ENCODE results near the gene FAM98A.
A peak's percentile ranks its signal among the peaks of the same experiment; 100 is the strongest.

FAM98A gene

GRCh38 chr2:33599175-33599942 is at the start of gene FAM98A:
Gene FAM98A (minus strand): TSS chr2:33599299. CDS start chr2:33599221, 78 bp downstream.
- peak; percentile 97 for DNase-seq

GRCh38 chr2:33645861-33646260 is 46.8 kb upstream of the FAM98A start:
- no peak for DNase-seq

- DNase-seq, result no peak
These were observed 45.1 kb upstream of the FAM98A start for GRCh38 chr2:33644215-33644614.

GRCh38 chr2:33636001-33636400 is 36.9 kb upstream of the FAM98A start:
- no peak for DNase-seq

- no peak for DNase-seq
These were observed 35.3 kb upstream of the FAM98A start for GRCh38 chr2:33634261-33634910.

- no peak for DNase-seq
These were observed 34.2 kb upstream of the FAM98A start for GRCh38 chr2:33633315-33633714.

GRCh38 chr2:33632831-33633230 is 33.7 kb upstream of the FAM98A start:
- no peak for DNase-seq

GRCh38 chr2:33628031-33628827 is 29.1 kb upstream of the FAM98A start:
- no peak for DNase-seq

GRCh38 chr2:33619028-33619427 is 19.9 kb upstream of the FAM98A start:
- DNase-seq, result no peak

- no peak for DNase-seq
These were observed 18.9 kb upstream of the FAM98A start for GRCh38 chr2:33617989-33618388.

- no peak for DNase-seq
These were observed 18.3 kb upstream of the FAM98A start for GRCh38 chr2:33617401-33617800.

- no peak for DNase-seq
These were observed 17.8 kb upstream of the FAM98A start for GRCh38 chr2:33616873-33617272.

- no peak for DNase-seq
These were observed 15.1 kb upstream of the FAM98A start for GRCh38 chr2:33614190-33614589.

GRCh38 chr2:33607905-33608304 is 8.8 kb upstream of the FAM98A start:
- DNase-seq, result no peak

- no peak for DNase-seq
These were observed 8.2 kb upstream of the FAM98A start for GRCh38 chr2:33607251-33607721.

GRCh38 chr2:33606622-33607021 is 7.5 kb upstream of the FAM98A start:
- no peak for DNase-seq

GRCh38 chr2:33606100-33606499 is 7.0 kb upstream of the FAM98A start:
- DNase-seq, result no peak

- no peak for DNase-seq
These were observed 6.0 kb upstream of the FAM98A start for GRCh38 chr2:33605056-33605455.

GRCh38 chr2:33603416-33603815 is 4.3 kb upstream of the FAM98A start:
- DNase-seq, result no peak

- DNase-seq, result no peak
These were observed 3.2 kb upstream of the FAM98A start for GRCh38 chr2:33602201-33602830.

GRCh38 chr2:33599943-33600192 is 769 bp upstream of the FAM98A start:
- no peak for DNase-seq

- peak; percentile 35 for DNase-seq
These were observed 431 bp downstream of the FAM98A start for GRCh38 chr2:33598561-33599174.

- no peak for DNase-seq
These were observed 2.1 kb downstream of the FAM98A start for GRCh38 chr2:33597026-33597425.

Data from DMS79 treated with DMSO at 0.1 percent for 48 hours (cell line).